Activated CD8-positive, alpha-beta memory T cell treated with anti-CD3 and anti-CD28 coated beads for 24 hours (primary cell): ENCODE data around the gene TLR8.

ENCODE experiments used
- DNase-seq: peaks from one replicate; pipeline ENCODE4 v3.0.0-alpha.2; 2020

TLR8 gene

GRCh38 chrX:12906046-12906761 lies at the start of gene TLR8:
TSS of gene TLR8 (plus strand) at chrX:12906620. CDS start at chrX:12906707, 87 bp downstream.
- no peak for DNase-seq

GRCh38 chrX:12865359-12865758 lies 41.1 kb upstream of the TLR8 start:
- DNase-seq = no peak

GRCh38 chrX:12866451-12867377 lies 39.7 kb upstream of the TLR8 start, which contains the start of gene TLR7:
TSS of gene TLR7 (plus strand) at chrX:12867072. CDS start at chrX:12867579, 507 bp downstream.
- no peak for DNase-seq

DNA sequence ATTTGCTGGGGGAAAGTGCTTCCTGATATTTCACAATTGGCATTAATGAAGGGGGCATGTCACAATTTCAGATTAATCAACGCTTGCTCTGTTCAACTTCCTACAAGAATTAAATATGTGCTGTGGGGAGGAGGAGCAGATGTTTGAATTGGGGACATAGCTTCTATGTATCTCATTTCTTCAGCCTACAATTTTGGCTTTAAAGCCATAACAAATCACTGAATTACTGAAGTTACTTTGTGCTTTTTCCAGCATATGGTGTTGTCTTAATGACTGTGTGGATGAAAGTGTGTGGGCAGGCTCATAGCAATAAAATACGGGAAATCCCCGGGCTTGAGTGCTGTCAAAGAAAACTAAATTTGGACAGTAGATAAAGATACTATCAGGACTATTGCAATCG lies 38.7 kb upstream of the TLR8 start:
- no peak for DNase-seq

GRCh38 chrX:12868747-12869146 lies 37.7 kb upstream of the TLR8 start:
- no peak for DNase-seq

- DNase-seq = no peak
Observed at GRCh38 chrX:12871257-12871656, 35.2 kb upstream of the TLR8 start.

GRCh38 chrX:12872741-12873140 lies 33.7 kb upstream of the TLR8 start:
- no peak for DNase-seq

DNA sequence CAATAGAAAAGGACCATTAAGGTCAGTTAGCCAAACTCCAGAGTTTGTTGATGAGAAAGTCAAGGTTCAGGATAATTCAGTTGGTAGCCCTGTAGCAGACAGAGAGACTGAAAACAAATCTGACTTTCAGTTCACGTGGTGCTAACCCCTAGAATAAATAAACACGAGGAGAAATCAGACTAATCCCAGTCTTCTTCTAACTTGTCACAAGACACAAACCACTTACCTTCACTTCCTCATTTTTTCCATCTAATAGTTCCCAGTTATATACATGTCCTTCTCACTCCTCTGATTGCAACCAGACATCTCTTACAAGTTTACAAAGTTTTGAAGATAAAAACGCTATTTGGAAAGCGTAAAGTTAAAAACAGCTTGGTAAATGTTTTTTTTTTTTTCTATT lies 31.8 kb upstream of the TLR8 start:
- DNase-seq = no peak

DNA sequence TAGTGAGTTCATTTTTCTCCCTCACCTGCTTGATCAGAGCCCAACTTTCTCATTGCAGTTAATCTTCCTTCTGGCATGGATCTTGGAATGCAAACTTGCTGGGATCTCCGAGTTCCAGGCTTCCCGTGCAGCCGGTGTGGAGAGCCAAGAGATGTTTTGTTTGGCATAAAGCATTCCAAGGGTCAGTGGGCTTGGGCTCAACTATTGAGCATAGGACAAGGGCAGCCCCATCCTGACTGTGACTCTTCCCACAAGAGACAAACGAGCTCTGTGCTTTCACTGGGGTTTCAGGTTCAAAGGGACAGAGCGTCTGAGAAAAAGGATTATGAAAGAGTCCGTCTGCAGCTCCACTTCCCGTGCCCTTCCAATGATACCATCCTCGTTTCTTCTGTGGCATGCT lies 29.0 kb upstream of the TLR8 start:
- DNase-seq = no peak

GRCh38 chrX:12878536-12878935 lies 27.9 kb upstream of the TLR8 start:
- DNase-seq = no peak

DNA sequence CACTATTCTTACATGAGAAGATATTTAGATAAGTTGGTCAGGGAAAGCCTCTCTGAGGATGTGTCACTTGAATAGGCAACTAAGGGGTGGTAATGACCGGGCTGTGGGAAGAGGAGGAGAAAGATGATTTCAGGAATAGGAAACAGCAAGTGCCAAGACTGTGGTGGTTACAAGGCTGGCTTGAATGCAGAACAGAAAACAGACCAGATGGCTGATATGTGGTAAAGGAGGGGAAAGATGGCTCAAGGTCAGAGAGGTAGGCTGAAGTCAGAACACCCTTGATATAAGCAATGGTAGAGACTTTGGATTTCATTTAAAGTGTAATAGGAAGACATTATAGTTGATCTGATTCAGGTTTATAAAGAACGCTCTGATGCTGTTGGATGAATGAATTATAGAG lies 24.5 kb upstream of the TLR8 start:
- no peak for DNase-seq

DNA sequence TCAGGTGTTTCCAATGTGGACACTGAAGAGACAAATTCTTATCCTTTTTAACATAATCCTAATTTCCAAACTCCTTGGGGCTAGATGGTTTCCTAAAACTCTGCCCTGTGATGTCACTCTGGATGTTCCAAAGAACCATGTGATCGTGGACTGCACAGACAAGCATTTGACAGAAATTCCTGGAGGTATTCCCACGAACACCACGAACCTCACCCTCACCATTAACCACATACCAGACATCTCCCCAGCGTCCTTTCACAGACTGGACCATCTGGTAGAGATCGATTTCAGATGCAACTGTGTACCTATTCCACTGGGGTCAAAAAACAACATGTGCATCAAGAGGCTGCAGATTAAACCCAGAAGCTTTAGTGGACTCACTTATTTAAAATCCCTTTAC lies 20.9 kb upstream of the TLR8 start:
- no peak for DNase-seq

DNA sequence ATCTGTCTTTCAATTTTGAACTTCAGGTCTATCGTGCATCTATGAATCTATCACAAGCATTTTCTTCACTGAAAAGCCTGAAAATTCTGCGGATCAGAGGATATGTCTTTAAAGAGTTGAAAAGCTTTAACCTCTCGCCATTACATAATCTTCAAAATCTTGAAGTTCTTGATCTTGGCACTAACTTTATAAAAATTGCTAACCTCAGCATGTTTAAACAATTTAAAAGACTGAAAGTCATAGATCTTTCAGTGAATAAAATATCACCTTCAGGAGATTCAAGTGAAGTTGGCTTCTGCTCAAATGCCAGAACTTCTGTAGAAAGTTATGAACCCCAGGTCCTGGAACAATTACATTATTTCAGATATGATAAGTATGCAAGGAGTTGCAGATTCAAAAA lies 19.9 kb upstream of the TLR8 start:
- no peak for DNase-seq

DNA sequence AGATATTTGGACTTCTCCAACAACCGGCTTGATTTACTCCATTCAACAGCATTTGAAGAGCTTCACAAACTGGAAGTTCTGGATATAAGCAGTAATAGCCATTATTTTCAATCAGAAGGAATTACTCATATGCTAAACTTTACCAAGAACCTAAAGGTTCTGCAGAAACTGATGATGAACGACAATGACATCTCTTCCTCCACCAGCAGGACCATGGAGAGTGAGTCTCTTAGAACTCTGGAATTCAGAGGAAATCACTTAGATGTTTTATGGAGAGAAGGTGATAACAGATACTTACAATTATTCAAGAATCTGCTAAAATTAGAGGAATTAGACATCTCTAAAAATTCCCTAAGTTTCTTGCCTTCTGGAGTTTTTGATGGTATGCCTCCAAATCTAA lies 19.3 kb upstream of the TLR8 start:
- no peak for DNase-seq

DNA sequence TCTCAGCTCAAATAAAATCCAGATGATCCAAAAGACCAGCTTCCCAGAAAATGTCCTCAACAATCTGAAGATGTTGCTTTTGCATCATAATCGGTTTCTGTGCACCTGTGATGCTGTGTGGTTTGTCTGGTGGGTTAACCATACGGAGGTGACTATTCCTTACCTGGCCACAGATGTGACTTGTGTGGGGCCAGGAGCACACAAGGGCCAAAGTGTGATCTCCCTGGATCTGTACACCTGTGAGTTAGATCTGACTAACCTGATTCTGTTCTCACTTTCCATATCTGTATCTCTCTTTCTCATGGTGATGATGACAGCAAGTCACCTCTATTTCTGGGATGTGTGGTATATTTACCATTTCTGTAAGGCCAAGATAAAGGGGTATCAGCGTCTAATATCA lies 18.7 kb upstream of the TLR8 start:
- no peak for DNase-seq

DNA sequence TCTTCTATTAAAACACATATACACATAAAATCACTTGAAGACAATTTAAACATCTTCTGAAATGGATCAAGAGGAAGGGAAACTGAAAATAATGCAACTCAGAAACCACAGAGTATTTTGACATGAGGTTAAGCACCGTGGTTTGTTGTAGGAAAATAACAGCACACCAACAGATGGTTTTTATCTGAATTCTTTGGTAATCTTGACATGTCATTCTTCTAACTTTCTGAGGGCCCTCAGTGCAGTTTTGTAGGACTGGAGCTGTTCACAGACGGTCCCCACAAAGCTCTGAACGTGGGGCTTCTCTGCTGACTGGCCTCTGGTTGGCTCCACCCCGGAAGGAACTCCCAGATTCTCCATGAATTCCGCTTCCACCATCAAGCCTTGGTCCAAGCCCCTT lies 16.0 kb upstream of the TLR8 start:
- DNase-seq = no peak

DNA sequence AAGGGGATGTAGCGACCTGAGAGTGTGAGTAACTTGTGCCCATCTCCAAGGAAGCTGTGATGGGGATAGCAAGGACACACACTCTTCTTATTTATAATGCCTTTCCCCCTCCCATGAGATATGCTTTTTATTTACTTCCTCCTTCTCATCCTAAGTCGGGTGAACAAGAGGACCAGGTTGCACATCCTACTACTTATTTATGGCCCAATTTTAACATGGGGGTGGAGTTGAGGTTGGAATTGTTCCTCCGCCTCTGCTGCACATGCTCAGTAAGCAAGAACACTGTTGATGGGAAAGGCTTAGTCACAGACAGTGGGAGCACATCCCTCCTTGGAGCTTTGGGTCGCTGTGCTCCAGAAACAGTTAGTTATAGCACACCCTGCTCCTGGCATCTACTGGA lies 15.2 kb upstream of the TLR8 start:
- no peak for DNase-seq

GRCh38 chrX:12891915-12892506 lies 14.4 kb upstream of the TLR8 start:
- DNase-seq = no peak

- no peak for DNase-seq
Observed at GRCh38 chrX:12892716-12893115, 13.7 kb upstream of the TLR8 start.

DNA sequence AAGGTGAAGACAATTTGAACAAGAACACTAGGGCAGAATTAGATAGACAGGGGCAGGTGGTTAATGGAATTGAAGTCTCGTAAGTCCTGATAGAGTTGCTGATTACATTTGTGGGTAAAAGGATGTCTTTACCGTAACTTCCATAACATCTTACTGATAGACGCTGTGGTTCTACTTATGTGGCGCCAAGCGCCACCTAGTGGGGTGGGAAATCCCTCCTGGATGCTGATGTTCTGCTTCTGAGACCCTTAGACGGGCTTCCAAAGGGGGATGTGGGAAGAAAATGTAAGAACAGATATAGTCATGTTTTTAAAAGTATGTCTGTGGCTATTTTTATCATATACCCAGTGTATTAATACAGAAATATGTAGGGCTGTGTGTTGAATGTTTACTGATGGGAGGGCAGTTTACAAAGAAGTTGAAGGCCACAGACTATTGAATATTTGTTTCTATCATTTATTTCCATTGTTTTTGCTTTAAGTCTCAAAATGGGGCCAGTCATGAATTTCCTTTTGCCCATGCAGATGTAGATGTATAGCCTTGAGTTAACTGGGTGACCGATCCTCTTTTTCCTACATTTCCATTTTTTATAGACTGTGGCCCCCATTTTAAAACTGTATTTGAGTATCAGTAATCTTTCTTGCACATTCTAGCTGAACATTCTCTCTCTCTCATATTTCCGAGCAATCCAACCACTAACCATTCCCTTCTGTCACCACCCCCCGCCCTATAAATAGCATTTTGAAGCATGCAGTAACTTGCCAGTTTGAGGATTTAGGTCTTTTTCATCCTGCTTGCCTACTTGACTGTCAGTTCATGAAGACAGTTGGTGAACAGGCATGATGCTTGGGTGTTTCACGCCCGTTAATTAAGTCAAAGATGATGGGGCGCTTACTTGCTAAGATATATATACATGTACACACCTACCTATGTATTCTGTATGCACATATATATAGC lies 12.1 kb upstream of the TLR8 start:
- DNase-seq = peak; percentile 66

GRCh38 chrX:12895866-12896265 lies 10.6 kb upstream of the TLR8 start:
- DNase-seq = no peak

DNA sequence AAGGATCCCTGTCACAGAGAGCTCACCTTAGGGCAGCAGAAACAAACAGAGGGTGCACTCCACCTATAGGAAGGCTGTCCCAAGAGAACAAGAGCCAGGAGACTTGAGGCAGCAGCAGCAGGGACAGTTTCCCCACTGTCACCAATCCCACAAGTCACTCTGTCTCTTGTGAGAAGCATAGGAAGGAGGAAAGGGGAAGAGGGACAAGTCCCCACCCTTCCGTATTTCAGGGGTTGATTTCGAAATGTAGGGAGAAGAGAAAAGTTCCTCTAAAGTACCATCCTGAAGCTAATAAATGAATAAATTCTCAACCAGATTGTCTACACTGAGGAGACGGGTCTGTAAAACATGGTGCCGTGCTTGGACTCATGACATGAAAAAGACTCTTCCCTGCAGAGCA lies 9.5 kb upstream of the TLR8 start:
- DNase-seq = no peak

DNA sequence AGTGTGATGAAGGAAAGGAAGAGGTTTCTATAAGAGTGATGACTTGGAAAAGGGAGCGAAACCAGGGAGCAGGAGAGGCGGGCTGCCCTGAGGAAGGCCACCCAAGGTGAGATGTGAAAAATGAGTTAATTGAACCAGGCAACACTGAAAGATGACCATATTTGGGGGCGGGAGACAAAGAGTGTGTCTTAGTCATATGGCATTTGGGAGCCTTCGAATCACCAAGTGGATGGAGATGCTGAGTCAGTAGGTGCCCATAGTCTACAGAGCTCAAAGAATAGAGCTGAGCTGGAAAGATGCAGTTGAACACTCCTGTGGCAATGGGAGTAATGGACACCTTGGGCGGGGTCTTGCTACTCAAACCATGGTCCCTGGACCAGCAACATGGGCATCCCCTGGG lies 8.3 kb upstream of the TLR8 start:
- DNase-seq = no peak
